ENCODE measurements around the gene EPHA10. TPM values are rescaled to one million over a fixed set of nuclear protein-coding genes. Genes with fewer than 3 reads are reported as not detected.

The EPHA10 gene
- total RNA-seq, 1 donor from 2014 or later, result 0.37 TPM

- Mint-ChIP-seq H3K36me3 (ENCODE audit: low read depth) (no peaks in the 10 kb centered on the region), H3K4me3 (ENCODE audit: unreplicated experiment) (no peak overlapping the region), H3K27ac (ENCODE audit: unreplicated experiment) (no peak overlapping the region), H3K27me3 (ENCODE audit: low read depth) (peaks cover 56% of the 10 kb centered on the region), H3K9me3 (ENCODE audit: low read depth) (no peaks in the 10 kb centered on the region), H3K4me1 (ENCODE audit: low read depth) (no peaks in the 10 kb centered on the region)
- no peak for DNase-seq (ENCODE audit: low spot score)
- no peak for TF ChIP-seq CTCF (IDR thresholded peaks at IDR 0.05)
Observed at GRCh38 chr1:37726751-37727585, 38.0 kb downstream of the EPHA10 start.

- Mint-ChIP-seq H3K4me1 (ENCODE audit: low read depth) (no peaks in the 10 kb centered on the region), H3K4me3 (ENCODE audit: unreplicated experiment) (no peak overlapping the region), H3K9me3 (ENCODE audit: low read depth) (no peaks in the 10 kb centered on the region), H3K27ac (ENCODE audit: unreplicated experiment) (no peak overlapping the region), H3K36me3 (ENCODE audit: low read depth) (no peaks in the 10 kb centered on the region), H3K27me3 (ENCODE audit: low read depth) (peaks cover 56% of the 10 kb centered on the region)
- DNase-seq (ENCODE audit: low spot score), result no peak
- no peak for TF ChIP-seq CTCF (IDR thresholded peaks at IDR 0.05)
Observed at GRCh38 chr1:37725851-37726613, 38.9 kb downstream of the EPHA10 start.

- Mint-ChIP-seq H3K9me3 (ENCODE audit: low read depth) (no peaks in the 10 kb centered on the region), H3K4me3 (ENCODE audit: unreplicated experiment) (no peak overlapping the region), H3K4me1 (ENCODE audit: low read depth) (no peaks in the 10 kb centered on the region), H3K27ac (ENCODE audit: unreplicated experiment) (no peak overlapping the region), H3K36me3 (ENCODE audit: low read depth) (no peaks in the 10 kb centered on the region), H3K27me3 (ENCODE audit: low read depth) (peaks cover 47% of the 10 kb centered on the region)
- no peak for DNase-seq (ENCODE audit: low spot score)
- TF ChIP-seq CTCF (IDR thresholded peaks at IDR 0.05), result no peak
Observed at GRCh38 chr1:37724575-37724974, 40.3 kb downstream of the EPHA10 start.

DNA sequence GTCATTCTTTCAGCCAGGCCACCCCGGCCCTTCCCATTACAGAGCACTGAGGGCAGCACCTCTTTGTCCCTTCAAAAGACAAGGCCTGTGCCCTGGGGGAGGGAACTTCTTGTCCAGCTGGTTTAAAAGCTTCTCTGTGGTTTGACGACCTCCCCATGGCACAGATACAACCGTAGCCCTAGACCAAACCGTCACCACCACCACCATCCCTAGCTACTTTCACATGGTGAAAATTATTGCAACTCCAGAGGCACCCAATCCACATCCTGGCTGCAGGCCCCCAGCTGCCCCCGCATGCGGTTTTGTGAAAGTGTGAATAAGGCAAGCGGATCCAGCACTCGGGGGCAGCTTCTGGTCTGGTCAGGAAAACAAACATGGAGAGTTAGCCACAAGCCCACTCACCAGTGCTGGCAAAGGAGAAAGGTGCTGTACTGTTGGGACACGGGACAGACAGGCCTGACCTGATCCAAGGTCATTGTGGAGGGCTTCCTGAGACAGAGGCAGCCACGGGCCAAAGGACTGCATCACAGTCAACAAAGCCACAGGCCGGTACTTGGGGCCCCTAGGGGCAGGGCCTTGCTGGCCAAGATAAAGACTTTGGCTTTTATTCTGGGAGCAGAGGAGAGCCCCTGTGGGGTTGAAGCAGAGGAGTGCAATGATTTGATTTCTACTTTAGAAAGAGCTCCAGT is 41.4 kb downstream of the EPHA10 start:
- H3K4me1 Mint-ChIP-seq (ENCODE audit: low read depth), result no peaks in the 10 kb centered on the region
- no peak for TF ChIP-seq CTCF (IDR thresholded peaks at IDR 0.05)
- H3K9me3 Mint-ChIP-seq (ENCODE audit: low read depth), result no peaks in the 10 kb centered on the region
- no peaks in the 10 kb centered on the region for H3K36me3 Mint-ChIP-seq (ENCODE audit: low read depth)
- no peak for DNase-seq (ENCODE audit: low spot score)
- H3K27me3 Mint-ChIP-seq (ENCODE audit: low read depth), result peaks cover 38% of the 10 kb centered on the region
- no peak overlapping the region for H3K4me3 Mint-ChIP-seq (ENCODE audit: unreplicated experiment)
- no peak overlapping the region for H3K27ac Mint-ChIP-seq (ENCODE audit: unreplicated experiment)

DNA sequence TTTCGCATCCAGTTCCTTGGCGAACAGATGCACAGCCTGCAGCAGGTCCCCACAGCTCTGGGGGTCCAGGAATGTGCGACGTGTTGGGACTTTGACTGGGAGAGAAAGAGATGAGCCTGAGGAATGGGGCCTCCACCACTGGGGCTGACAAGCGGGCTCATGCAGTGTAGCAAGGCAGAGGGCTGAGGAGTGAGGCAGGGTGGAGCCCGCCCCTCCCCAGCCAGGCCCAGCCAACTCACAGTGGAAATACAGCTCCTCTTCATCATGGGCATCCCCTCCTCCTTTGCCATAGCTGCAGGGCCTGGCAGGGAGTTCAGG is 41.9 kb downstream of the EPHA10 start:
- Mint-ChIP-seq H3K9me3 (ENCODE audit: low read depth) (no peaks in the 10 kb centered on the region), H3K4me3 (ENCODE audit: unreplicated experiment) (no peak overlapping the region), H3K27me3 (ENCODE audit: low read depth) (peaks cover 33% of the 10 kb centered on the region), H3K4me1 (ENCODE audit: low read depth) (no peaks in the 10 kb centered on the region), H3K36me3 (ENCODE audit: low read depth) (no peaks in the 10 kb centered on the region), H3K27ac (ENCODE audit: unreplicated experiment) (no peak overlapping the region)
- no peak for DNase-seq (ENCODE audit: low spot score)
- TF ChIP-seq CTCF (IDR thresholded peaks at IDR 0.05), result no peak

Measured in chondrocyte (in vitro differentiated cells).